ENCODE measurements around the gene PNPT1.
"Not testable (repeated sequence)": the region's sequence is repeated elsewhere in the genome, so short reads cannot be mapped to it uniquely, and the experiment has no call there.

The PNPT1 gene

GRCh38 chr2:55692740-55693139 is 904 bp downstream of the PNPT1 start:
- not testable (repeated sequence) for DNase-seq (ENCODE audit: low read depth)
- peak overlapping the region; percentile 96 for H3K4me3 ChIP-seq (ENCODE audit: low read depth, low read length)

- H3K4me3 ChIP-seq (ENCODE audit: low read depth, low read length) = no peak overlapping the region
- no peak for DNase-seq (ENCODE audit: low read depth)
Measured at GRCh38 chr2:55672630-55673029, 21.0 kb downstream of the PNPT1 start.

GRCh38 chr2:55668956-55669355 is 24.7 kb downstream of the PNPT1 start:
- DNase-seq (ENCODE audit: low read depth) = no peak

GRCh38 chr2:55653255-55653654 is 40.4 kb downstream of the PNPT1 start:
- no peak overlapping the region for H3K4me3 ChIP-seq (ENCODE audit: low read depth, low read length)
- DNase-seq (ENCODE audit: low read depth) = no peak

More at GRCh38 chr2:55668956-55669355, 24.7 kb downstream of the PNPT1 start:
- H3K4me3 ChIP-seq (ENCODE audit: low read depth, low read length) = no peak overlapping the region

- H3K4me3 ChIP-seq (ENCODE audit: low read depth, low read length) = no peak overlapping the region
- DNase-seq (ENCODE audit: low read depth) = no peak
Measured at GRCh38 chr2:55649211-55649610, 44.4 kb downstream of the PNPT1 start.

- DNase-seq (ENCODE audit: low read depth) = no peak
- no peak overlapping the region for H3K4me3 ChIP-seq (ENCODE audit: low read depth, low read length)
Measured at GRCh38 chr2:55636831-55637230, 56.8 kb downstream of the PNPT1 start.

- DNase-seq (ENCODE audit: low read depth) = no peak
- no peak overlapping the region for H3K4me3 ChIP-seq (ENCODE audit: low read depth, low read length)
Measured at GRCh38 chr2:55628931-55629330, 64.7 kb downstream of the PNPT1 start.

GRCh38 chr2:55627915-55628314 is 65.7 kb downstream of the PNPT1 start:
- H3K4me3 ChIP-seq (ENCODE audit: low read depth, low read length) = no peak overlapping the region
- DNase-seq (ENCODE audit: low read depth) = no peak

GRCh38 chr2:55621802-55622201 is 71.8 kb downstream of the PNPT1 start:
- no peak overlapping the region for H3K4me3 ChIP-seq (ENCODE audit: low read depth, low read length)
- DNase-seq (ENCODE audit: low read depth) = no peak

GRCh38 chr2:55620123-55620779 is 73.4 kb downstream of the PNPT1 start:
- DNase-seq (ENCODE audit: low read depth) = no peak
- peak overlapping the region; percentile 11 for H3K4me3 ChIP-seq (ENCODE audit: low read depth, low read length)

- no peak for DNase-seq (ENCODE audit: low read depth)
- H3K4me3 ChIP-seq (ENCODE audit: low read depth, low read length) = peak overlapping the region; percentile 88
Measured at GRCh38 chr2:55618275-55619055, 75.2 kb downstream of the PNPT1 start.

- H3K4me3 ChIP-seq (ENCODE audit: low read depth, low read length) = peak overlapping the region; percentile 88
- DNase-seq (ENCODE audit: low read depth) = no peak
Measured at GRCh38 chr2:55618025-55618274, 75.7 kb downstream of the PNPT1 start.

- peak; percentile 99 for DNase-seq (ENCODE audit: low read depth)
- H3K4me3 ChIP-seq (ENCODE audit: low read depth, low read length) = peak within 1 kb of the TSS; percentile 98
Measured at GRCh38 chr2:55617175-55618024, 76.2 kb downstream of the PNPT1 start, which contains the start of gene PPP4R3B. Gene PPP4R3B (minus strand): TSS chr2:55617622. CDS start chr2:55617285, 337 bp downstream.

GRCh38 chr2:55616551-55617174 is 77.0 kb downstream of the PNPT1 start:
- H3K4me3 ChIP-seq (ENCODE audit: low read depth, low read length) = peak overlapping the region; percentile 98
- DNase-seq (ENCODE audit: low read depth) = no peak

GRCh38 chr2:55611997-55612396 is 81.6 kb downstream of the PNPT1 start:
- DNase-seq (ENCODE audit: low read depth) = no peak
- H3K4me3 ChIP-seq (ENCODE audit: low read depth, low read length) = no peak overlapping the region

- no peak overlapping the region for H3K4me3 ChIP-seq (ENCODE audit: low read depth, low read length)
- no peak for DNase-seq (ENCODE audit: low read depth)
Measured at GRCh38 chr2:55610954-55611743, 82.5 kb downstream of the PNPT1 start.

GRCh38 chr2:55609938-55610578 is 83.6 kb downstream of the PNPT1 start:
- no peak for DNase-seq (ENCODE audit: low read depth)
- no peak overlapping the region for H3K4me3 ChIP-seq (ENCODE audit: low read depth, low read length)

GRCh38 chr2:55609193-55609794 is 84.3 kb downstream of the PNPT1 start:
- no peak overlapping the region for H3K4me3 ChIP-seq (ENCODE audit: low read depth, low read length)
- DNase-seq (ENCODE audit: low read depth) = no peak

All from skeletal muscle cell (primary cell).